Measurements from ENCODE around the gene WDFY2. TPM values are rescaled to one million over a fixed set of nuclear protein-coding genes. Genes with fewer than 3 reads are reported as not detected.
A peak's percentile ranks its signal among the peaks of the same experiment; 100 is the strongest.

WDFY2 gene
- total RNA-seq, 5 donors from 2014 or later (not counting 1 experiment from before 2014, with no cell fraction given), result 18.2 to 28.3 (median 20.0) TPM

DNA sequence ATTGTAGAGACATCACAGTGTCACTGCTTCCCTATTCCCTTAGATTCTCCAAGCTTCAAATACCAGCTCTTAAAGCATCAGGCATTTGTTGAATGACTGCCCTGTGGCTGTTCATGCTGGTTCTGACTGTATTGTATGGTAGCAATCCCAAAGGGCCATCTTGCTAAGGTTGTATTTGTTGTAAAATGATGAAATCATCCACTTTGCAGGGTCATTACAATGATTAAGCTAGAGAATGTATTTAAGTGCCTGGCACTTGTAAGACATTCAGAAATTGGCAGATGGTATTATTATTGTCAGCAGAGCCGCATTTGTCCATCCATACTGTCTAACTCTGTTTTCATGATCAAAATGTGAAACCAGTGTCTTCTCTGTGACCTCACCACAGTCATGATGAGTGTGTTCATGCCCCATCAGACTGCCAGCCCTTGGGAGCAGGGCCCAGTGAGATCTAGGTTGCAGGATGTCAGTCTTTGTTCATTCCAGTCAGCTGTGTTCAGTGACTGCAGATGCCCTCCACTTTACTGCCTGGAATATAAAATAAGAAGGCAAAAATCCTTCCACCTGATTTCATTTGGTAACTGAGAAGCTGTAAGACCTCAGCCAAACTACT is 133.6 kb downstream of the WDFY2 start:
- H3K27me3 Mint-ChIP-seq, result no peaks in the 10 kb centered on the region
- H3K27ac ChIP-seq (ENCODE audit: low read length), result no peak overlapping the region
- 100% methylated on average over 1 of the region's 1 CpG for WGBS (ENCODE audit: insufficient coverage)
- no peak overlapping the region for H3K4me3 Mint-ChIP-seq
- ATAC-seq (replicated peaks in 1 of 4) (no peak), DNase-seq (no peak)
- no peaks in the 10 kb centered on the region for H3K9me3 Mint-ChIP-seq
- POLR2A ChIA-PET, result no interaction called here
- no peaks in the 10 kb centered on the region for H3K27me3 ChIP-seq (replicated peaks in 1 of 2; ENCODE audit: control insufficient read depth in 2 of 2, extremely low read depth in 1 of 2, insufficient read depth in 2 of 2, low read length in 1 of 2)
- no peaks in the 10 kb centered on the region for H3K36me3 ChIP-seq (ENCODE audit: control insufficient read depth in 2 of 2, extremely low read depth in 1 of 2, insufficient read depth in 1 of 2, low read length in 1 of 2)
- no peaks in the 10 kb centered on the region for H3K4me1 Mint-ChIP-seq
- H3K4me3 ChIP-seq (ENCODE audit: control insufficient read depth in 1 of 2, extremely low read depth in 1 of 2, low read length in 1 of 2), result no peak overlapping the region
- H3K9me3 ChIP-seq, result no peaks in the 10 kb centered on the region
- CTCF ChIA-PET, result interaction anchor here in 1 of 2 donors (0.6 kb wide), 1 partner anchor 125 kb away, joined by 3 read pairs; no protein-coding TSS in a partner anchor
- H3K27ac Mint-ChIP-seq, result peak overlapping the region in 1 of 2 donors; percentile 14
- H3K36me3 Mint-ChIP-seq, result peaks cover 19% of the 10 kb centered on the region
- H3K4me1 ChIP-seq (ENCODE audit: control insufficient read depth in 1 of 2, extremely low read depth in 1 of 2, insufficient read depth in 2 of 2, low read length in 2 of 2), result no peaks in the 10 kb centered on the region

DNA sequence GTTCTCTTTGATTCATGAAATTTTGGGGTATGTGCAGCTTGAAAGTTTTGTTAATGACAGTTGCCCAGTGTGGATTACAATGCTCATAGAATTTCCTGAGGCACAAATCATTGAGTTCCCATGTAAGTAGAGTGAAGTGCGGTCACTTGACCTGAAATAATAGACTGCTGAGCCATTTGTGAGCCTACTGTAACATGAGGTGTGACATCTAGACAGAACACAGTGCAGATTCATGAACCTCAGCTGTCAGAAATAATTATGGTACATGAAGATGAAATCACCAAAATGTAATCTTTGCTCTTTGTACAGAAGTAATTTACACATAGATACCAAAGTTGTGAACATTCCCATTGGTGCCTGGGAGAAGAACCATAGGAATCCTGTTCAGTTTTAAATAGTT is 135.1 kb downstream of the WDFY2 start:
- no peak for DNase-seq
- Histone ChIP-seq H3K36me3 (ENCODE audit: control insufficient read depth in 2 of 2, extremely low read depth in 1 of 2, insufficient read depth in 1 of 2, low read length in 1 of 2) (no peaks in the 10 kb centered on the region), H3K9me3 (no peaks in the 10 kb centered on the region), H3K27ac (ENCODE audit: low read length) (no peak overlapping the region), H3K4me3 (ENCODE audit: control insufficient read depth in 1 of 2, extremely low read depth in 1 of 2, low read length in 1 of 2) (no peak overlapping the region), H3K27me3 (replicated peaks in 1 of 2; ENCODE audit: control insufficient read depth in 2 of 2, extremely low read depth in 1 of 2, insufficient read depth in 2 of 2, low read length in 1 of 2) (no peaks in the 10 kb centered on the region), H3K4me1 (ENCODE audit: control insufficient read depth in 1 of 2, extremely low read depth in 1 of 2, insufficient read depth in 2 of 2, low read length in 2 of 2) (no peaks in the 10 kb centered on the region)
- POLR2A ChIA-PET, result no interaction called here
- CTCF ChIA-PET, result no interaction called here
- no peaks in the 10 kb centered on the region for H3K4me1 Mint-ChIP-seq
- no peak overlapping the region for H3K27ac Mint-ChIP-seq
- peaks cover 21% of the 10 kb centered on the region for H3K36me3 Mint-ChIP-seq
- WGBS (ENCODE audit: insufficient coverage), result no CpG with 5 or more reads among the region's 1 CpG
- no peaks in the 10 kb centered on the region for H3K9me3 Mint-ChIP-seq
- H3K27me3 Mint-ChIP-seq, result no peaks in the 10 kb centered on the region
- H3K4me3 Mint-ChIP-seq, result no peak overlapping the region
- no peak for ATAC-seq (replicated peaks in 1 of 4)

DNA sequence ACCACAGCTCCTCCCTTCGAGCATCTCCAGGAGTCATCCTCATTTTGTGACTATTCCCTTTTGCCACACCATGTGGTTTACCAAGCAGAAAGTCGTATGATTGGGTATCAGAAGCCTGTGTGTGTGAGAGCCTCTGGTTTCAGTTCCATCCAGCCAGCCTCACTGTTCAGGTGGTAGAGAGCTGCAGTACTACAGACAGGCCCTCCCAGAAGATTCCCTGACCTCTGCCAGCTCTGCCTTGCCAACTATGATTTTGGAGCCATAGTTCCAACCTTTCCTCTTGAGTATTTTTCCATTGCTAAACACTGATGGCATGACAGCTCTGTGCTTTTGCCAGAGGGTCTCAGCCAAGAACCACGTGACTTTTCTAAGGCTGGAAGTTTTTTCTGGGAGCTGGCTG is 137.2 kb downstream of the WDFY2 start:
- DNase-seq (no peak), ATAC-seq (replicated peaks in 1 of 4) (no peak)
- POLR2A ChIA-PET, result no interaction called here
- CTCF ChIA-PET, result no interaction called here
- Histone ChIP-seq H3K4me3 (ENCODE audit: control insufficient read depth in 1 of 2, extremely low read depth in 1 of 2, low read length in 1 of 2) (no peak overlapping the region), H3K27ac (ENCODE audit: low read length) (no peak overlapping the region), H3K27me3 (replicated peaks in 1 of 2; ENCODE audit: control insufficient read depth in 2 of 2, extremely low read depth in 1 of 2, insufficient read depth in 2 of 2, low read length in 1 of 2) (no peaks in the 10 kb centered on the region), H3K4me1 (ENCODE audit: control insufficient read depth in 1 of 2, extremely low read depth in 1 of 2, insufficient read depth in 2 of 2, low read length in 2 of 2) (no peaks in the 10 kb centered on the region), H3K9me3 (no peaks in the 10 kb centered on the region), H3K36me3 (ENCODE audit: control insufficient read depth in 2 of 2, extremely low read depth in 1 of 2, insufficient read depth in 1 of 2, low read length in 1 of 2) (peaks cover 0 to 2% of the 10 kb centered on the region in 2 donors)
- peak overlapping the region in 1 of 2 donors; percentile 33 for H3K27ac Mint-ChIP-seq
- H3K27me3 Mint-ChIP-seq, result no peaks in the 10 kb centered on the region
- 100% methylated on average over 1 of the region's 3 CpGs for WGBS (ENCODE audit: insufficient coverage)
- no peaks in the 10 kb centered on the region for H3K9me3 Mint-ChIP-seq
- H3K4me3 Mint-ChIP-seq, result no peak overlapping the region
- H3K36me3 Mint-ChIP-seq, result peaks cover 31% of the 10 kb centered on the region
- H3K4me1 Mint-ChIP-seq, result no peaks in the 10 kb centered on the region

DNA sequence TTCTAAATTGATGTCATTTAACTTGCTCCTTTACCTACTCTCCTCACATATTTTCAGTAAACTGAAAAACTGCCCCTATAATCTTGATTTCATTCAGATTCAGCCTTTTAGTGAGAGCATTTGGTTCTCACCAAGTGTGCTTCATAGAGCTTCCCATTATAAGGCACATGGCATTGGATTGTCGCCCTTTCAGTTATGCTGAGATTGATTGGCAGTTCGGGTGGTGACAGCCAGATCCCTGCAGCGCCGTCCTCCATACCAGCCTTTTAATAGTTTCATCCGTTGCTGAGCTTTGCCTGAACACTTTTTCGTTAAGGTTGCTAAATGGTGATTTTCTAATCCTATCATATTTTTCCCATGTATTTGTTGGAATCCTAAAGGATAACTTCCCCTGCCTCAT is 139.3 kb downstream of the WDFY2 start:
- ChIA-PET CTCF (interaction anchor here (0.6 kb wide), 2 partner anchors 1759 to 1812 kb away, joined by 3 to 4 read pairs; no protein-coding TSS in a partner anchor), POLR2A (interaction anchor here (0.6 kb wide), 3 partner anchors 41 to 1006 kb away, joined by 3 to 7 read pairs (median 3); no protein-coding TSS in a partner anchor)
- WGBS (ENCODE audit: insufficient coverage), result 87% methylated on average over 2 of the region's 6 CpGs
- Histone ChIP-seq H3K27ac (ENCODE audit: low read length) (no peak overlapping the region), H3K4me3 (ENCODE audit: control insufficient read depth in 1 of 2, extremely low read depth in 1 of 2, low read length in 1 of 2) (no peak overlapping the region), H3K36me3 (ENCODE audit: control insufficient read depth in 2 of 2, extremely low read depth in 1 of 2, insufficient read depth in 1 of 2, low read length in 1 of 2) (peaks cover 0 to 11% of the 10 kb centered on the region in 2 donors), H3K9me3 (no peaks in the 10 kb centered on the region), H3K4me1 (ENCODE audit: control insufficient read depth in 1 of 2, extremely low read depth in 1 of 2, insufficient read depth in 2 of 2, low read length in 2 of 2) (no peaks in the 10 kb centered on the region), H3K27me3 (replicated peaks in 1 of 2; ENCODE audit: control insufficient read depth in 2 of 2, extremely low read depth in 1 of 2, insufficient read depth in 2 of 2, low read length in 1 of 2) (no peaks in the 10 kb centered on the region)
- H3K4me3 Mint-ChIP-seq, result no peak overlapping the region
- H3K36me3 Mint-ChIP-seq, result peaks cover 43% of the 10 kb centered on the region
- no peaks in the 10 kb centered on the region for H3K9me3 Mint-ChIP-seq
- ATAC-seq (replicated peaks in 1 of 4) (no peak), DNase-seq (no peak)
- H3K27ac Mint-ChIP-seq, result no peak overlapping the region
- peaks cover 0 to 3% (median 0%) of the 10 kb centered on the region in 3 donors for H3K4me1 Mint-ChIP-seq
- H3K27me3 Mint-ChIP-seq, result no peaks in the 10 kb centered on the region

DNA sequence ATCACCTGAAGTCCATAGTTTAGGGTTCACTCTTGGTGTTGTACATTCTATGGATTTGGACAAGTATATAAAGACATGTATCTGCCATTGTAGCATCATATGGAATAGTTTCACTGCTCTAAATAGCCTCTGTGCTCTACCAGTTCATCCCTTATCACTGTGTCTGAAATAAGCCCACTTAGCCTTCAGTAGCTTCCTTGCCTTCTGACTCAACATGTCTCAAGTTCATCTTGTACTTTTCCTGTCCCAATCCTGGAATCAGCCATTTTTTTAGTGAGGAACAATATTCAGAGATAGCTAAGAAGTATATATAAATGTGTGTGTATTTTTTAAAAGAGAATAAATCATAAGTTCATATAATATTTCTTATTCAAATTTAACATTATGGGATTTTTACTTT is 140.5 kb downstream of the WDFY2 start:
- Mint-ChIP-seq H3K27me3 (no peaks in the 10 kb centered on the region), H3K4me1 (peaks cover 0 to 3% (median 0%) of the 10 kb centered on the region in 3 donors), H3K36me3 (peaks cover 41% of the 10 kb centered on the region), H3K9me3 (no peaks in the 10 kb centered on the region), H3K4me3 (no peak overlapping the region), H3K27ac (no peak overlapping the region)
- Histone ChIP-seq H3K27me3 (replicated peaks in 1 of 2; ENCODE audit: control insufficient read depth in 2 of 2, extremely low read depth in 1 of 2, insufficient read depth in 2 of 2, low read length in 1 of 2) (no peaks in the 10 kb centered on the region), H3K36me3 (ENCODE audit: control insufficient read depth in 2 of 2, extremely low read depth in 1 of 2, insufficient read depth in 1 of 2, low read length in 1 of 2) (peaks cover 0 to 13% of the 10 kb centered on the region in 2 donors), H3K9me3 (no peaks in the 10 kb centered on the region), H3K27ac (ENCODE audit: low read length) (no peak overlapping the region), H3K4me3 (ENCODE audit: control insufficient read depth in 1 of 2, extremely low read depth in 1 of 2, low read length in 1 of 2) (no peak overlapping the region), H3K4me1 (ENCODE audit: control insufficient read depth in 1 of 2, extremely low read depth in 1 of 2, insufficient read depth in 2 of 2, low read length in 2 of 2) (no peaks in the 10 kb centered on the region)
- CTCF ChIA-PET, result no interaction called here
- DNase-seq (no peak), ATAC-seq (replicated peaks in 1 of 4) (no peak)
- POLR2A ChIA-PET, result no interaction called here

DNA sequence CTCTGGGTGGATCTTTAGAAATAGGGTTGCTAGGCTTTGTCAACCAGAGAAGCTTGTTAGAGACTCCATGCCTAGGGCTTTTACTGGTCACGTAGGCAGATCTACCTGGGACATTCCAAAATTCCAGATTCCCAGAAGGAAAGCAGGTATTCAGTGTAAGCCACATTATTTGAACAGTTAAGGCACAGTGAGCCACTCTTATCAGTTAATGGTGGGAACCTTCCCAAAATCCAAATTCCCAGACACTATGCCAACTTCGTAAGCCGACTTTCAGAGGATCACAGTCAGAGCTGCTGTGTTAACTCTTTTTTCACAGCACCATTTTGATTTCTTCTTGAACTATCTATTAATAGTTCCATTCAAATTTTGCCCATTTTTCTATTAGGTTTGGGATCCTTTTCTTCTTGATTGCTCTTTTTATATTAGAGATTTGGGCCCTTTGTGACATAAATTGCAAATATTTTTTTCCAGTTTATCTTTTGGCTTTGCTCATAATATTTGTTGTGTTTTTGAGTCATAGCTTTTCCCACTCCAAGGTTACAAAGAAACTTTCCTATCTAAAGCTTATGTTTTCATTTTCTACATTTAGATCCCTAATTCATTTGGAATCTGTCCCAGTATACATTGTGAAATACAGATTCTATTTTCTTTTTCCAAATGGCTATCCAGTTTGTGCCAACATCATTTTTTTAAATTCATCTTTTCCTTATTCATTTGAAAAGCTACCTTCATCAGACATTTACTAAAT is 142.4 kb downstream of the WDFY2 start:
- peaks cover 0 to 9% of the 10 kb centered on the region in 2 experiments for H3K4me1 ChIP-seq (ENCODE audit: control insufficient read depth in 1 of 2, extremely low read depth in 1 of 2, insufficient read depth in 2 of 2, low read length in 2 of 2)
- Mint-ChIP-seq H3K4me3 (no peak overlapping the region), H3K36me3 (peaks cover 35% of the 10 kb centered on the region), H3K4me1 (peaks cover 0 to 6% (median 3%) of the 10 kb centered on the region in 3 donors), H3K27ac (no peak overlapping the region), H3K27me3 (no peaks in the 10 kb centered on the region), H3K9me3 (no peaks in the 10 kb centered on the region)
- no peak overlapping the region for H3K4me3 ChIP-seq (ENCODE audit: control insufficient read depth in 1 of 2, extremely low read depth in 1 of 2, low read length in 1 of 2)
- CTCF ChIA-PET, result no interaction called here
- POLR2A ChIA-PET, result no interaction called here
- no CpG with 5 or more reads among the region's 3 CpGs for WGBS (ENCODE audit: insufficient coverage)
- no peak for DNase-seq
- H3K27me3 ChIP-seq (replicated peaks in 1 of 2; ENCODE audit: control insufficient read depth in 2 of 2, extremely low read depth in 1 of 2, insufficient read depth in 2 of 2, low read length in 1 of 2), result no peaks in the 10 kb centered on the region
- H3K36me3 ChIP-seq (ENCODE audit: control insufficient read depth in 2 of 2, extremely low read depth in 1 of 2, insufficient read depth in 1 of 2, low read length in 1 of 2), result peaks cover 0 to 28% of the 10 kb centered on the region in 2 donors
- no peak for ATAC-seq (replicated peaks in 1 of 4)
- no peak overlapping the region for H3K27ac ChIP-seq (ENCODE audit: low read length)
- H3K9me3 ChIP-seq, result no peaks in the 10 kb centered on the region

Measured in T-cell (primary cell).